GM23248 (cell line): ENCODE results near the gene TSHZ2. TPM values are rescaled to one million over a fixed set of nuclear protein-coding genes. Genes with fewer than 3 reads are reported as not detected.

Source experiments
- DNase-seq: peaks from one replicate; pipeline ENCODE4 v3.0.0-alpha.2; 2015
- H2AFZ ChIP-seq: fragments of 200-600 bp; sonication (generic); 2 replicates; pipeline ENCODE4 v1.6.1; 2016; ENCODE audit warnings: antibody characterized with exemption
- H3F3A ChIP-seq: fragments of 200-600 bp; sonication (generic); 2 replicates; pipeline ENCODE4 v1.6.1; 2016; ENCODE audit warnings: mild to moderate bottlenecking, antibody characterized with exemption, mixed run types; ENCODE audit not compliant: insufficient read depth
- H3K27ac ChIP-seq: fragments of 200-600 bp; sonication (generic); 2 replicates; pipeline ENCODE4 v1.5.1; 2016; ENCODE audit warnings: mild to moderate bottlenecking
- H3K27me3 ChIP-seq: fragments of 200-600 bp; sonication (generic); replicated peaks from 2 replicates; pipeline ENCODE4 v1.6.1; 2016; ENCODE audit warnings: mild to moderate bottlenecking; ENCODE audit not compliant: insufficient read depth
- H3K36me3 ChIP-seq: fragments of 200-600 bp; sonication (generic); 2 replicates; pipeline ENCODE4 v1.6.1; 2016; ENCODE audit warnings: low read depth, mild to moderate bottlenecking
- H3K4me1 ChIP-seq: fragments of 200-600 bp; sonication (generic); 2 replicates; pipeline ENCODE4 v1.6.1; 2016; ENCODE audit warnings: mild to moderate bottlenecking; ENCODE audit not compliant: insufficient read depth
- H3K4me2 ChIP-seq: fragments of 200-600 bp; sonication (generic); one replicate; pipeline ENCODE4 v1.6.1; 2016; ENCODE audit warnings: mild to moderate bottlenecking; ENCODE audit not compliant: unreplicated experiment
- H3K4me3 ChIP-seq: fragments of 200-600 bp; sonication (generic); 2 replicates; pipeline ENCODE4 v1.5.1; 2016; ENCODE audit warnings: mild to moderate bottlenecking
- H3K79me2 ChIP-seq: fragments of 200-600 bp; sonication (generic); 2 replicates; pipeline ENCODE4 v1.6.1; 2016; ENCODE audit warnings: mild to moderate bottlenecking; ENCODE audit not compliant: insufficient read depth
- H3K9ac ChIP-seq: fragments of 200-600 bp; sonication (generic); 2 replicates; pipeline ENCODE4 v1.6.1; 2016; ENCODE audit warnings: mild to moderate bottlenecking
- H3K9me2 ChIP-seq: fragments of 200-600 bp; sonication (generic); 2 replicates; pipeline ENCODE4 v1.6.1; 2016; ENCODE audit warnings: mixed run types, mild to moderate bottlenecking, moderate library complexity; ENCODE audit not compliant: insufficient read depth
- H3K9me3 ChIP-seq: fragments of 200-600 bp; sonication (generic); one replicate; pipeline ENCODE4 v1.6.1; 2017; ENCODE audit warnings: low read depth
- H4K20me1 ChIP-seq: fragments of 200-600 bp; sonication (generic); 2 replicates; pipeline ENCODE4 v1.6.0; 2016; ENCODE audit not compliant: insufficient read depth
- EZH2 ChIP-seq: fragments of 200-600 bp; sonication (generic); IDR thresholded peaks from 2 replicates; pipeline ENCODE4 v1.6.1; 2018; ENCODE audit warnings: antibody characterized with exemption, mild to moderate bottlenecking; ENCODE audit not compliant: insufficient read depth, poor library complexity, severe bottlenecking
- EZH2phosphoT487 ChIP-seq: fragments of 200-600 bp; sonication (generic); IDR thresholded peaks from 2 replicates; pipeline ENCODE4 v1.6.1; 2018; ENCODE audit warnings: antibody characterized with exemption, moderate library complexity, mild to moderate bottlenecking, low read depth; ENCODE audit not compliant: insufficient read depth
- WGBS, 2 experiments: methylation state at CpG; one replicate each; pipeline ENCODE4 v1.1.6; 2015 to 2017; ENCODE audit warnings: low lambda C conversion rate in 2 of 2, low coverage in 1 of 2; ENCODE audit errors: missing lambda C conversion rate in 2 of 2; 5-methylcytosine and 5-hydroxymethylcytosine counted together
- in situ Hi-C: fragments of 300-500 bp; cut with MboI; formaldehyde crosslinking; loops from 2 replicates; pipeline ENCODE4 v1.15.0; 2020
- polyA plus RNA-seq: library from polyadenylated mRNA; unstranded; fragments of >200 nt; fragmentation: Nextera tagmentation; extraction: Ambion mirVana; gene quantifications from 2 replicates; pipeline ENCODE4 v1.2.1, GENCODE V29; 2016
- total RNA-seq: library from RNA; depleted of rRNA; stranded (reverse); fragments of >200 nt; shearing (Covaris generic); gene quantifications from 2 replicates; pipeline ENCODE4 v1.2.3, GENCODE V29; 2014

The TSHZ2 gene
- total and polyA plus RNA-seq, 2 experiments from 2014 or later, result 4.5 to 13.4 TPM

DNA sequence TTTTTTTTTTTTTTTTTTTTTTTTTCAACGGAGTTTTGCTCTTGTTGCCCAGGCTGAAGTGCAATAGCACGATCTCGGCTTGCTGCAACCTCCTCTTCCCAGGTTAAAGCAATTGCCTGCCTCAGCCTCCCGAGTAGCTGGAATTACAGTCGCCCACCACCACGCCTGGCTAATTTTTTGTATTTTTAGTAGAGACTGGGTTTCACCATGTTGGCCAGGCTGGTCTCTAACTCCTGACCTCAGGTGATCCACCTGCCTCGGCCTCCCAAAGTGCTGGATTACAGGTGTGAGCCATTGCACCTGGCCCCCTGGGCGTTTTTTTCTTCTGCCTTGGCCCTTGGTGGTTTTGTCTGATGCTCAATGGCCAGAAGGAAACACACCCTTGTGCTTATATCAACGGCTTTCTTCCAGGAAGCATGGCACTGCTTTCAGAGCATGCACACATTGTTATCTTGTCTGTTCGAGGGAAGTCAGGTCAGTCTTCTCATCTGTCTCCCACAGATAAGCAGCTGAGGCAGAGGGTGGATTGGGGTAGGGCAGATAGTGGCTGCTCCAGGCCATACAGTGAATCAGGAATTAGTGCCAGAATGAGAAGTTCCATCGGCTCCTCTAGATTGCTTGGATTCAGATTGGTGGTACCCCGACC is 203.1 kb downstream of the TSHZ2 start:
- H3K4me2 ChIP-seq, result no peak overlapping the region
- H3K4me3 ChIP-seq, result no peak overlapping the region
- H3K9me3 ChIP-seq, result no peaks in the 10 kb centered on the region
- in situ Hi-C loops, result no loop called here
- H3K9me2 ChIP-seq, result no peaks in the 10 kb centered on the region
- no peak overlapping the region for H3K27ac ChIP-seq
- no peaks in the 10 kb centered on the region for H4K20me1 ChIP-seq
- H3K27me3 ChIP-seq, result no peaks in the 10 kb centered on the region
- TF ChIP-seq EZH2phosphoT487 (no peak), EZH2 (no peak)
- H2AFZ ChIP-seq, result no peak overlapping the region
- 84 to 87% methylated on average over 11 to 12 of the region's 12 CpGs for WGBS, 2 experiments
- H3F3A ChIP-seq, result no peaks in the 10 kb centered on the region
- H3K79me2 ChIP-seq, result no peaks in the 10 kb centered on the region
- no peak for DNase-seq
- no peaks in the 10 kb centered on the region for H3K36me3 ChIP-seq
- no peaks in the 10 kb centered on the region for H3K4me1 ChIP-seq
- no peak overlapping the region for H3K9ac ChIP-seq

DNA sequence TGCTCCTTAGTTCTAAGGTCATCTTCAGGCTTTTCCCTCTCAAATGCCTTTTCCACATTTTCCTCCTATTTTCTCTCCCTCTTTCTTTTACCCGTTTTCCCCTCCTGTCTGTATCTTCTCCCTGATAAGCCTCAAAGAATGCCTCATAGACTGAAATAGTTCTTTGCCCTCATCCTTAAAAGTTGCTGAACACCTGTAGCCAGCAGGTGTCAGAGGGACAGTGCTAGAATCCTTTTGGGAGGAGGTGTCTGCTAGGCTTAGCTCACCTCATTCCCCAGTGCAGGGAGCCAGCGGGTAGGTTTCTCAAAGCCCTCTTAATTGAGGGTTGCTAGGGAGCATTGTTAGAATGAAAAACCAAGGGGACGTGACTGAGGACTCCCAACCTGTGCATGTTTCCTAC is 204.0 kb downstream of the TSHZ2 start:
- Histone ChIP-seq H3K9ac (no peak overlapping the region), H3K36me3 (no peaks in the 10 kb centered on the region), H3K4me2 (no peak overlapping the region), H3K4me1 (no peaks in the 10 kb centered on the region), H3K4me3 (no peak overlapping the region), H3K79me2 (no peaks in the 10 kb centered on the region), H3K9me3 (no peaks in the 10 kb centered on the region), H2AFZ (no peak overlapping the region), H3K27me3 (no peaks in the 10 kb centered on the region), H3K9me2 (no peaks in the 10 kb centered on the region), H3K27ac (no peak overlapping the region), H4K20me1 (no peaks in the 10 kb centered on the region), H3F3A (no peaks in the 10 kb centered on the region)
- in situ Hi-C loops, result no loop called here
- 53 to 58% methylated on average over 3 of the region's 3 CpGs for WGBS, 2 experiments
- DNase-seq, result no peak
- TF ChIP-seq EZH2 (no peak), EZH2phosphoT487 (no peak)

DNA sequence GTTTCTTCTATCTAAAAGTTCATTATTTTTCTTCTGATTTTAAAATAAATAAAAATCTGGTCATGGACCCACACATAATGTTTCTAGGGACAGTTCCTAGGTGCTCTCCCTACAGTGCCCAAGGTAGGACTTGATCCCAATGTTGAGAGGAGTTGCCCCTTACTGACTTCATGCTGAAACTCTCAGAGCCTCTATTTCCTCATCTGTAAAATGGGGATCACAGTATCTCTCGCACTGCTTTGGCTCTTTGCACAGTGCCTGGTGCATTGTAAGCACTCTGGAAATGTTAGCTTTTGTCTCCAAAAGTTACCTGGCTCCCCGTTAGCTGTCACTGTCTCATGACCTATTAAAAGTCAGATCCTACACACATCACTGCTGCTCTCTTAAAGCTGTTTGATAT is 205.5 kb downstream of the TSHZ2 start:
- H3K27ac ChIP-seq, result no peak overlapping the region
- no peak overlapping the region for H3K4me2 ChIP-seq
- in situ Hi-C loops, result no loop called here
- no peak for DNase-seq
- H3K4me3 ChIP-seq, result no peak overlapping the region
- no peaks in the 10 kb centered on the region for H3K9me3 ChIP-seq
- H3K36me3 ChIP-seq, result no peaks in the 10 kb centered on the region
- H4K20me1 ChIP-seq, result no peaks in the 10 kb centered on the region
- H3K79me2 ChIP-seq, result no peaks in the 10 kb centered on the region
- no peak overlapping the region for H3K9ac ChIP-seq
- no peaks in the 10 kb centered on the region for H3F3A ChIP-seq
- H3K4me1 ChIP-seq, result no peaks in the 10 kb centered on the region
- TF ChIP-seq EZH2phosphoT487 (no peak), EZH2 (no peak)
- no peaks in the 10 kb centered on the region for H3K27me3 ChIP-seq
- 81 to 92% methylated on average over 2 of the region's 2 CpGs for WGBS, 2 experiments
- H3K9me2 ChIP-seq, result no peaks in the 10 kb centered on the region
- no peak overlapping the region for H2AFZ ChIP-seq

DNA sequence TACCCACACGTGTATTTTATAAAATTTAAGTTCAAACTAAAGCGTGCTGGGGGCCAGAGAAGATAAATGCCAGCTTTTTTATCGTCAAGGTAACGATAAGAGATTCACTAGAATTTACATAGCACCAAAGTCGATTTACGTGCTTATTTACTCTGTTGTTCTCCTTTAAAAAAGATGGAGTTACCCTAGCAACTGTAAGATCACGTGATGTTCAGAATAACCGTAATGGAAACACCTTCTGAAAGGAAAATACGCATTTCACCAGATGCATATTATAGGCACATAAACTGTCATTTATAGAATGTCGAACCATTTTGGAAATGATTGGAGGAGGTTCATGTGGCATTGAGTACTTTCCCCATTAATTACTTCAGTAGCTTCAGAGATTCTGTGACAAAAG is 207.6 kb downstream of the TSHZ2 start:
- H3F3A ChIP-seq, result no peaks in the 10 kb centered on the region
- in situ Hi-C loops, result no loop called here
- H3K27ac ChIP-seq, result no peak overlapping the region
- no peak for TF ChIP-seq EZH2phosphoT487
- TF ChIP-seq EZH2, result no peak
- H4K20me1 ChIP-seq, result no peaks in the 10 kb centered on the region
- H2AFZ ChIP-seq, result no peak overlapping the region
- H3K4me1 ChIP-seq, result no peaks in the 10 kb centered on the region
- H3K9ac ChIP-seq, result no peak overlapping the region
- DNase-seq, result no peak
- no peak overlapping the region for H3K4me3 ChIP-seq
- no peaks in the 10 kb centered on the region for H3K27me3 ChIP-seq
- H3K9me2 ChIP-seq, result no peaks in the 10 kb centered on the region
- no peaks in the 10 kb centered on the region for H3K36me3 ChIP-seq
- no peak overlapping the region for H3K4me2 ChIP-seq
- WGBS, 2 experiments, result 81 to 84% methylated on average over 10 of the region's 10 CpGs
- no peaks in the 10 kb centered on the region for H3K79me2 ChIP-seq
- no peaks in the 10 kb centered on the region for H3K9me3 ChIP-seq
